ENCODE data around the gene SIDT1. TPM values are rescaled to one million over a fixed set of nuclear protein-coding genes. Genes with fewer than 3 reads are reported as not detected.

SIDT1 gene
- total RNA-seq, 5 donors from 2014 or later (not counting 1 experiment from before 2014, with no cell fraction given), result 44.9 to 75.5 (median 48.7) TPM

DNA sequence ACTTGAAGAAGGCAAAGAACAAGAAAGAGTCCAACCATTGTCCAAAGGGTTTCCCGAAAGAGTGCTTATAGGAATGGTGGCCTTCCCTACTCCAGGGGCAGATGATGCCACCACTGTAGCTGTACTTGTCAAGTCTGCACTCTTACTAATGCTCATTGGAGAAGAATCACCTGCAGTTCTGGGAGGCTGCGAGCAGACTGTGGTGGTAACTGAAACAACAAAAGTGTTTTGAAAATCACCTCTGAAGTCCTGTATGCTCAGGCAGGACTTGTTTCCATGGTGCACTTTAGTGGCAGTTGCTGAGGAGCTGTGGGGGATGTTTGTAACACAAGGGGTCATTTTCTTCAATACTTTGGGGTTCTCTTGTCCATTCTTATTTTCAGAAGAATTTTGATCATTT, 128.1 kb downstream of the SIDT1 start:
- Mint-ChIP-seq H3K4me3 (no peak overlapping the region), H3K4me1 (peaks cover 0 to 19% (median 3%) of the 10 kb centered on the region in 3 donors), H3K36me3 (peaks cover 85% of the 10 kb centered on the region), H3K27me3 (no peaks in the 10 kb centered on the region), H3K27ac (peak overlapping the region in 1 of 2 donors; percentile 60), H3K9me3 (no peaks in the 10 kb centered on the region)
- no peaks in the 10 kb centered on the region for H3K9me3 ChIP-seq
- DNase-seq (no peak), ATAC-seq (replicated peaks in 1 of 4) (no peak)
- POLR2A ChIA-PET, result no interaction called here
- no peak overlapping the region for H3K27ac ChIP-seq (ENCODE audit: low read length)
- H3K27me3 ChIP-seq (replicated peaks in 1 of 2; ENCODE audit: control insufficient read depth in 2 of 2, extremely low read depth in 1 of 2, insufficient read depth in 2 of 2, low read length in 1 of 2), result no peaks in the 10 kb centered on the region
- H3K36me3 ChIP-seq (ENCODE audit: control insufficient read depth in 2 of 2, extremely low read depth in 1 of 2, insufficient read depth in 1 of 2, low read length in 1 of 2), result peaks cover 0 to 84% of the 10 kb centered on the region in 2 donors
- no peak overlapping the region for H3K4me3 ChIP-seq (ENCODE audit: control insufficient read depth in 1 of 2, extremely low read depth in 1 of 2, low read length in 1 of 2)
- WGBS (ENCODE audit: insufficient coverage), result 92% methylated on average over 2 of the region's 2 CpGs
- no peaks in the 10 kb centered on the region for H3K4me1 ChIP-seq (ENCODE audit: control insufficient read depth in 1 of 2, extremely low read depth in 1 of 2, insufficient read depth in 2 of 2, low read length in 2 of 2)
- CTCF ChIA-PET, result no interaction called here

DNA sequence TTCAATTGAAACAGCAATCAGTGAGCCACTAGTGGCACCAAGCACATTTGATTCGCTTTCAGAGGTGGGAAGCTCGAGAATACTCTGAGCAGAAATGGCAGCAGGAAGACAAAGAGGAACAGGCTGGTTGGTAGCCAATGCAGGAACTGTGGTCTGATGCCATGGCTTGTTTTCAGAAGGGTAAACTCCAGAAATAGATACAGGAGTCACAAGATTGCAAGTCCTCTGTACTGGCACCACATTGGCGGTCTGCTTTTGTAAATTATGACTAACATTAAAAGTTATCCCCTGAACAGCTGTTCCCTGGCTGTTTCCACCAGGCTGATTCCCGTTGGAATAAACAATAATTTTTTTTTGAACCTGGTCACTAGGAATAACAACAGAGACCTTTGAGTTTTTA, 128.5 kb downstream of the SIDT1 start:
- Mint-ChIP-seq H3K4me1 (peaks cover 0 to 19% (median 3%) of the 10 kb centered on the region in 3 donors), H3K36me3 (peaks cover 87% of the 10 kb centered on the region), H3K27ac (peak overlapping the region in 1 of 2 donors; percentile 60), H3K27me3 (no peaks in the 10 kb centered on the region), H3K4me3 (no peak overlapping the region), H3K9me3 (no peaks in the 10 kb centered on the region)
- no peaks in the 10 kb centered on the region for H3K27me3 ChIP-seq (replicated peaks in 1 of 2; ENCODE audit: control insufficient read depth in 2 of 2, extremely low read depth in 1 of 2, insufficient read depth in 2 of 2, low read length in 1 of 2)
- ATAC-seq (replicated peaks in 1 of 4), result no peak
- H3K36me3 ChIP-seq (ENCODE audit: control insufficient read depth in 2 of 2, extremely low read depth in 1 of 2, insufficient read depth in 1 of 2, low read length in 1 of 2), result peaks cover 0 to 82% of the 10 kb centered on the region in 2 donors
- H3K27ac ChIP-seq (ENCODE audit: low read length), result no peak overlapping the region
- ChIA-PET POLR2A (interaction anchor here in 1 of 2 donors (0.6 kb wide), 1 partner anchor 12 kb away, joined by 3 read pairs; no protein-coding TSS in a partner anchor), CTCF (no interaction called here)
- 93% methylated on average over 3 of the region's 4 CpGs for WGBS (ENCODE audit: insufficient coverage)
- H3K4me1 ChIP-seq (ENCODE audit: control insufficient read depth in 1 of 2, extremely low read depth in 1 of 2, insufficient read depth in 2 of 2, low read length in 2 of 2), result no peaks in the 10 kb centered on the region
- no peaks in the 10 kb centered on the region for H3K9me3 ChIP-seq
- DNase-seq, result no peak
- H3K4me3 ChIP-seq (ENCODE audit: control insufficient read depth in 1 of 2, extremely low read depth in 1 of 2, low read length in 1 of 2), result no peak overlapping the region

DNA sequence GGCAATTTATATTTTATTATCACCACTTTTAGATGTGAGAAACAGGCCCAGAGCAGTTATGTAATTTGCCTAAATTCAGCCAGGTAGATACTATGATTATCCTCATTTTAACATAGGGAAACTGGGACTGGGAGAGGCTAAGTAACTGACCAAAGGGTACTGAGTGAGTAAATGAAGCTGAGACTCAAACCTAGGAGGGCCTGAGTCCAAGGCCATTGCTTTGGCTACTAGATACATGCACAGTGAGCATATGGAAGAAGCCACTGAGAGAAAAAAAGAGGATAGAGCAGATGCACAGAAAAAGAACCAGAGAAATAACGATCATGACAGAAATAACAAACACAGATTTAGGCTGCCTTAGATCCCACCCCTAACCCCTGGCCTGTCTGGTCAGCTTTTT, 130.5 kb downstream of the SIDT1 start:
- Histone ChIP-seq H3K36me3 (ENCODE audit: control insufficient read depth in 2 of 2, extremely low read depth in 1 of 2, insufficient read depth in 1 of 2, low read length in 1 of 2) (peaks cover 0 to 69% of the 10 kb centered on the region in 2 donors), H3K9me3 (no peaks in the 10 kb centered on the region), H3K27me3 (replicated peaks in 1 of 2; ENCODE audit: control insufficient read depth in 2 of 2, extremely low read depth in 1 of 2, insufficient read depth in 2 of 2, low read length in 1 of 2) (no peaks in the 10 kb centered on the region), H3K4me1 (ENCODE audit: control insufficient read depth in 1 of 2, extremely low read depth in 1 of 2, insufficient read depth in 2 of 2, low read length in 2 of 2) (peaks cover 0 to 1% of the 10 kb centered on the region in 2 experiments), H3K4me3 (ENCODE audit: control insufficient read depth in 1 of 2, extremely low read depth in 1 of 2, low read length in 1 of 2) (no peak overlapping the region), H3K27ac (ENCODE audit: low read length) (no peak overlapping the region)
- CTCF ChIA-PET, result no interaction called here
- H3K4me3 Mint-ChIP-seq, result no peak overlapping the region
- H3K27ac Mint-ChIP-seq, result no peak overlapping the region
- no peaks in the 10 kb centered on the region for H3K9me3 Mint-ChIP-seq
- H3K27me3 Mint-ChIP-seq, result no peaks in the 10 kb centered on the region
- ATAC-seq (replicated peaks in 1 of 4), result no peak
- DNase-seq, result no peak
- H3K36me3 Mint-ChIP-seq, result peaks cover 74% of the 10 kb centered on the region
- WGBS (ENCODE audit: insufficient coverage), result no CpG with 5 or more reads among the region's 1 CpG
- POLR2A ChIA-PET, result no interaction called here
- H3K4me1 Mint-ChIP-seq, result peaks cover 7 to 24% (median 10%) of the 10 kb centered on the region in 3 donors

DNA sequence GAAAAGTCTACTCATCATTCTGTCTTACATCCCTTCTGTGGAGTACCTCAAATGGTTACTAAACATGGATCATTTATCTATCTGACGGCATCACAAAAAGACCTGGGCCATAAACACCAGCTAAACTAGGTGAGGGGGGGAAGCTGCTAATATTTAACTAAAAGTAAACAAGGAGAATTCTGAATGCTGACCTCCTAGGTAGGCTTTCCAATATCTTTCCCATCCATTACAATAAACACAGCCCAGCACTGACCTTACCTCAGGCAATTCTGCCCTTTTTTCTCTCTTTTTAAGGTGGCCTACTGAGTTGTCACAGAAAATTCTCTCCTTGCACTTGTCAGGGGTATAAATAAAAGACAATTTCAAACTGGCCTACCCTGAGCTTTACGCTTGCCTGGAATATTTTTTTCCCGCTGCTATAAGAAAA, 131.0 kb downstream of the SIDT1 start:
- peaks cover 0 to 4% of the 10 kb centered on the region in 2 experiments for H3K4me1 ChIP-seq (ENCODE audit: control insufficient read depth in 1 of 2, extremely low read depth in 1 of 2, insufficient read depth in 2 of 2, low read length in 2 of 2)
- no peak for DNase-seq
- no peak overlapping the region for H3K4me3 ChIP-seq (ENCODE audit: control insufficient read depth in 1 of 2, extremely low read depth in 1 of 2, low read length in 1 of 2)
- Mint-ChIP-seq H3K9me3 (no peaks in the 10 kb centered on the region), H3K27me3 (no peaks in the 10 kb centered on the region), H3K4me1 (peaks cover 12 to 29% (median 13%) of the 10 kb centered on the region in 3 donors), H3K36me3 (peaks cover 72% of the 10 kb centered on the region), H3K4me3 (no peak overlapping the region), H3K27ac (no peak overlapping the region)
- no peaks in the 10 kb centered on the region for H3K27me3 ChIP-seq (replicated peaks in 1 of 2; ENCODE audit: control insufficient read depth in 2 of 2, extremely low read depth in 1 of 2, insufficient read depth in 2 of 2, low read length in 1 of 2)
- POLR2A ChIA-PET, result interaction anchor here in 1 of 2 donors (0.6 kb wide), 1 partner anchor 18 kb away, joined by 3 read pairs; no protein-coding TSS in a partner anchor
- peaks cover 0 to 65% of the 10 kb centered on the region in 2 donors for H3K36me3 ChIP-seq (ENCODE audit: control insufficient read depth in 2 of 2, extremely low read depth in 1 of 2, insufficient read depth in 1 of 2, low read length in 1 of 2)
- no CpG with 5 or more reads among the region's 3 CpGs for WGBS (ENCODE audit: insufficient coverage)
- CTCF ChIA-PET, result no interaction called here
- H3K9me3 ChIP-seq, result no peaks in the 10 kb centered on the region
- H3K27ac ChIP-seq (ENCODE audit: low read length), result no peak overlapping the region
- ATAC-seq (replicated peaks in 1 of 4), result no peak

DNA sequence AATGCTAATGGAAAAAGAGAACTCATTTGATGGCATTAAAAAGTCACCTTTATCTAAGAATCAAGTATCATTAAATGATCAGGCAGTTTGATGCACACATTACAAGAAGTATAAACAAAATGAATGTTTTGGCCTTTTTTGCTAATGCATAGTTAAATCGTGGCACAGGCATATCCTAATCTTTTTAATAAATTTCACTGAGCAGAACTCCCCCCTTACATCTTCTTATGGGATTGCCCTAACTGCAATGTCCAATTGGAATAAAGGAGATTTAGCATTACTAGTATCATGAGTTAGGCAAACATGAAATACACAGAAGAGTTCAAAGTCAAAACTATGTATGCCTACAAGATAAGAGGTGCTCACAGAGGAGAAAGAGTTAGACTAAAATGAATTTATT, 131.4 kb downstream of the SIDT1 start:
- Mint-ChIP-seq H3K36me3 (peaks cover 72% of the 10 kb centered on the region), H3K4me1 (peaks cover 16 to 33% (median 18%) of the 10 kb centered on the region in 3 donors), H3K27ac (no peak overlapping the region), H3K27me3 (no peaks in the 10 kb centered on the region), H3K9me3 (no peaks in the 10 kb centered on the region), H3K4me3 (no peak overlapping the region)
- H3K4me1 ChIP-seq (ENCODE audit: control insufficient read depth in 1 of 2, extremely low read depth in 1 of 2, insufficient read depth in 2 of 2, low read length in 2 of 2), result peaks cover 0 to 4% of the 10 kb centered on the region in 2 experiments
- H3K4me3 ChIP-seq (ENCODE audit: control insufficient read depth in 1 of 2, extremely low read depth in 1 of 2, low read length in 1 of 2), result no peak overlapping the region
- POLR2A ChIA-PET, result interaction anchor here in 1 of 2 donors (0.6 kb wide), 1 partner anchor 17 kb away, joined by 3 read pairs; no protein-coding TSS in a partner anchor
- DNase-seq (no peak), ATAC-seq (replicated peaks in 1 of 4) (no peak)
- no CpG with 5 or more reads among the region's 1 CpG for WGBS (ENCODE audit: insufficient coverage)
- CTCF ChIA-PET, result interaction anchor here in 1 of 2 donors (0.7 kb wide), 1 partner anchor 168 kb away, joined by 5 read pairs; no protein-coding TSS in a partner anchor
- no peaks in the 10 kb centered on the region for H3K27me3 ChIP-seq (replicated peaks in 1 of 2; ENCODE audit: control insufficient read depth in 2 of 2, extremely low read depth in 1 of 2, insufficient read depth in 2 of 2, low read length in 1 of 2)
- H3K36me3 ChIP-seq (ENCODE audit: control insufficient read depth in 2 of 2, extremely low read depth in 1 of 2, insufficient read depth in 1 of 2, low read length in 1 of 2), result peaks cover 0 to 61% of the 10 kb centered on the region in 2 donors
- H3K9me3 ChIP-seq, result no peaks in the 10 kb centered on the region
- H3K27ac ChIP-seq (ENCODE audit: low read length), result no peak overlapping the region

DNA sequence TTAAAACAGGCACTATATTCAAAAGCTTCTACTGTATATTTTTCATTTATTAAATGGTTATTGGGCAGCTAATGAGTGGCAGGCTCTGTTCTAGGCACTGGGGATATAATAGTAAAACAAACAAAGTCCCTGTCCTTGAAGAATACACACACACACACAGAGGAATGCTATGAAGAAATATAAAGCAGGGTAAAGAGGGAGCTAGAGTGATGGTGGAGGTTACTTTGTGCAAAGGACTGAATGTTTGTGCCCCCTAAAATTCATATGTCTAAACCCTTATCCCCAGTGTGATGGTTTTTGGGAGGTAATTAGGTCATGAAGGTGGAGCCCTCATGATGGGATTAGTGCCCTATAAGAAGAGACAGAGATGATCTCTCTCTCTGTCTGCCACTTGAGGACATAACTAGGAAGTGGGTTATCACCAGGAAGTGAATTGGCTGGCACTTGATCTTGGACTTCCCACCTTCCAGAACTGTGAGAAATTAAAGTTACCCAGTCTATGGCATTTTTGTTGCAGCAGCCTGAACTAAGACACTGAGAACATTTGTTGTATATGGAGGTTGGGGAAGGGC, 132.3 kb downstream of the SIDT1 start:
- H3K9me3 ChIP-seq, result no peaks in the 10 kb centered on the region
- Mint-ChIP-seq H3K27ac (no peak overlapping the region), H3K4me1 (peaks cover 22 to 37% (median 25%) of the 10 kb centered on the region in 3 donors), H3K4me3 (no peak overlapping the region), H3K27me3 (no peaks in the 10 kb centered on the region), H3K9me3 (no peaks in the 10 kb centered on the region), H3K36me3 (peaks cover 72% of the 10 kb centered on the region)
- H3K27ac ChIP-seq (ENCODE audit: low read length), result no peak overlapping the region
- DNase-seq (no peak), ATAC-seq (replicated peaks in 1 of 4) (no peak)
- no peak overlapping the region for H3K4me3 ChIP-seq (ENCODE audit: control insufficient read depth in 1 of 2, extremely low read depth in 1 of 2, low read length in 1 of 2)
- POLR2A ChIA-PET, result no interaction called here
- CTCF ChIA-PET, result interaction anchor here in 1 of 2 donors (0.7 kb wide), 1 partner anchor 169 kb away, joined by 5 read pairs; no protein-coding TSS in a partner anchor
- no peaks in the 10 kb centered on the region for H3K27me3 ChIP-seq (replicated peaks in 1 of 2; ENCODE audit: control insufficient read depth in 2 of 2, extremely low read depth in 1 of 2, insufficient read depth in 2 of 2, low read length in 1 of 2)
- H3K36me3 ChIP-seq (ENCODE audit: control insufficient read depth in 2 of 2, extremely low read depth in 1 of 2, insufficient read depth in 1 of 2, low read length in 1 of 2), result peaks cover 0 to 52% of the 10 kb centered on the region in 2 donors
- peaks cover 0 to 4% of the 10 kb centered on the region in 2 experiments for H3K4me1 ChIP-seq (ENCODE audit: control insufficient read depth in 1 of 2, extremely low read depth in 1 of 2, insufficient read depth in 2 of 2, low read length in 2 of 2)
